NCI-H146 treated with DMSO at 0.1 percent for 48 hours (cell line): ENCODE results near the gene ZBTB24.
A peak's percentile ranks its signal among the peaks of the same experiment; 100 is the strongest.
"Not testable (repeated sequence)": the region's sequence is repeated elsewhere in the genome, so short reads cannot be mapped to it uniquely, and the experiment has no call there.

Experiments
- DNase-seq: peaks from one replicate; lab custom pipeline; 2025; ENCODE audit not compliant: unreplicated experiment; lab: John Stamatoyannopoulos, UW

ZBTB24 gene

GRCh38 chr6:109472132-109472995, 10.7 kb downstream of the ZBTB24 start:
- DNase-seq: no peak

GRCh38 chr6:109471105-109471810, 11.8 kb downstream of the ZBTB24 start:
- no peak for DNase-seq

DNA sequence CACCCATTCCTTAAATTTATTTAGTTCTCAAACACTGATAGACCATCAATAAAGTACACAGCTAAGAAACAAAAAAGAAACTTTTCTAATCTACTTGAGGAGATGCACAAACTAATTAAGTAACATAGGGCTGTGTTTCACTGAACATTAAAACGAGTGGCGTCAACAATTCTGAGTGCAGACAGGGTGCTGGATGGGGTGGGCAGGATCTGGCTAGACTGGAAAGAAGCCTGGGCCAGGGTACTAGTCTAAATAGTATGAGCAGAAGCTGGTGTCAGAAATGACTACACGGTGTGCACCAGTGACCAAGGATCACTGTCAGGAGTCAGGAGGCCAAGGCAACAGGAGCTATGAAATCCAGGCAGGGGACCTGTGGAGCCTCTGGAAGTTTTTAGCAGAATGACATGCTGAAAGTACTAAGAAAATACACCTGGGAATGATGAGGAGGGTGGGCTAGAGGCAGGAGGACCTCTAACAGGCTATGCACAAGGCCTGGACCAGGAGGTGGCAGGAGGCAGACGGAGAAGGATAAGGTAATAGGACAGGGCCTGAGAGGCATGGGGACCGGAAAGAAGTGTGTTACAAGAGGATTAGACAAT, 13.3 kb downstream of the ZBTB24 start:
- DNase-seq: no peak

DNA sequence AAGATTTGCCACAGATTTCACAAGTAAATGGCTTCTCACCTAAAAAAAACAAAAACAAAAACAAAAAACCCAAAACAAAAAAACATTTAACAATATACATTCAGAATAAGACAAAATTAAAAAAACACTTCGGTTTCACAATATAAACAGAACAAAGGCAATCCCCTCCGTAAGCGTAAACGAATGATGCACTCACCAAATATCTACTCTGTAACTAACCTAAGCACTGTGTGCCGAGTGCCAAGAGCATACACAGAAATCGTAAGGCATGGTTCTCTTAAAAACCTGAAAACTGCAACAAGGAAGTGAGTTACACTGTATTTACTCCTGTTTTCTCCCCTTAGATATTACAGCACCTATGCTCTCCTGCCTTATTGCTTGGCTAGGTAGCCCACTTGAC, 15.3 kb downstream of the ZBTB24 start:
- DNase-seq: no peak

DNA sequence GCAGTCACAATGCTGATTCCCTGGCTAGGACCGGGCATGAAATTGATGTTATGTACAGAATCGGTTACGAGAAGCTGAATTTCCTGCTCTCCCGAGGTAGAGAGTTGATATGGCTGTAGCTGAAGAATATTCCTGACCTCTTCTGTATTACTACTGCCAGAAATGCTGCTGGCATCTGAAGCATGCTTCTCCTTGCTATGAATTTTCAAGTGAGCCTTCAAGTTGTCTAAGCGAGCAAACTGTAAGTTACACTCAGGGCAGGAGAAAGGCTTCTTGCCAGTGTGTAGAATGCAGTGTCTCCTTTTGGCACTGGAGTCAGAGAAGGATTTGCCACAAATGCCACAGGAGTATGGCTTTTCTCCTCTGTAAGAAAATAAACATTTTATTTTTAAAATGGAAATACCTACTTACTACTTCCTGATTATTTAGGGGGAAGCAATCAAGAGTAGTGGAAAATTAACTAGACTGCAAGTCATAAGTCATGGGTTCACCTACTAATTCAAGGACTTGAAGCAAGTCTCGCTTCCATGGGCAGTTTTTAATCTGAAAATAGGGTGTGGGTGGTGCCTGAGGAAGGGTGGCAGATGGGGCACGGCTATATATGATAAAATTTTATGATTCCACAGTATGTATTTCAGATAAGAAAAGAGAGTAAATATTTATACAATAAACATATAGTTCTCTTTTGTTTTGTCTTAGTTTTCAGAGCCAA, 16.7 kb downstream of the ZBTB24 start:
- DNase-seq: no peak

- DNase-seq: peak; percentile 20
Measured at GRCh38 chr6:109465772-109466171, 17.2 kb downstream of the ZBTB24 start.

GRCh38 chr6:109461733-109462526, 21.1 kb downstream of the ZBTB24 start:
- no peak for DNase-seq

GRCh38 chr6:109461205-109461604, 21.8 kb downstream of the ZBTB24 start:
- not testable (repeated sequence) for DNase-seq

GRCh38 chr6:109460161-109460829, 22.7 kb downstream of the ZBTB24 start:
- DNase-seq: no peak

- DNase-seq: peak; percentile 55
Measured at GRCh38 chr6:109458774-109459531, 24.1 kb downstream of the ZBTB24 start.

DNA sequence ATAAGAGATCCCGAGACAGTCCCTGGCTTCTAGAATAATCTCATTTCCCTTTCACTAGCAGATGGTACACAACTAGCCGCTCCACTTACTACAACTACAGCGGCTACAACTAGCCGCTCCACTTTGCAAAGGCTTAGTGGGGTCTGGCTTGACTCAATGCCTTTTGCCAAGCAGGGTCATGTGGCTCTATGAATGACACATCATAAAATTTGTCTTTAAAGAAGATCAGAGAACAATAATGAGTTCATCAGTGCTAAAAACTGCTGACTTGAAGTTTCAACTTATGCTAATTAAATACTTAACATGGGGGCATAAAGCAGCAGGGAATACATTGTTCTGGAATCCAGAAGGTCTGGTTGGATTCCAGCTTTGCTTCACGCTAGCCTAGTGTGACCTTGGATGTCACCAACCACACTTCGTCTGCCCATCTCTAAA, 25.4 kb downstream of the ZBTB24 start:
- no peak for DNase-seq

GRCh38 chr6:109456710-109457561, 26.1 kb downstream of the ZBTB24 start:
- no peak for DNase-seq

GRCh38 chr6:109456111-109456583, 26.9 kb downstream of the ZBTB24 start:
- DNase-seq: no peak

- DNase-seq: peak; percentile 52
Measured at GRCh38 chr6:109455437-109456110, 27.4 kb downstream of the ZBTB24 start, which contains the start of gene MICAL1. Gene MICAL1 (minus strand): TSS chr6:109455772. CDS start chr6:109454196, 1,576 bp downstream.

GRCh38 chr6:109454496-109455436, 28.3 kb downstream of the ZBTB24 start:
- DNase-seq: no peak
